Measurements from ENCODE around the gene ARHGAP44.
A peak's percentile ranks its signal among the peaks of the same experiment; 100 is the strongest.

The ARHGAP44 gene

DNA sequence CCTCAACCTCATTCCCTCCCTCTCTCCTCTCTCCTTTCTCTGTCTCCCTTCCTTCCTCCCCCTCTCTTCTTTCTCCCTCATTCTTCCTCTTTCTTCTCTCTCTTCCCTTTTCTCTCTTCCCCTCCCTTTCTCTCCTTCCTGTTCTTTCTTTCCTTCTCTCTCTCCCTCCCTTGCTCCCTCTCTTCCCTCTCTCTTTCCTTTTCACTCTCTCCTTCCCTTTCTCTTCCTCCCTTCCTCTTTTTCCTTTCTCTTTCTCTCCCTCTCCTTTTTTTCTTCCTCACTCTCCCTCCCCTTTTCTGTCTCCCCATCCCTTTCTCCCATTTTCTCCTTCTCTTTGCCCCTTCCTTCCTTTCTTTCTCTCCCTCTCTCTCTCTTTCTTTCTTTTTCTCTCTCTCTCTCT lies 236.4 kb downstream of the ARHGAP44 start:
- no peak for DNase-seq (ENCODE audit: low read depth)

DNA sequence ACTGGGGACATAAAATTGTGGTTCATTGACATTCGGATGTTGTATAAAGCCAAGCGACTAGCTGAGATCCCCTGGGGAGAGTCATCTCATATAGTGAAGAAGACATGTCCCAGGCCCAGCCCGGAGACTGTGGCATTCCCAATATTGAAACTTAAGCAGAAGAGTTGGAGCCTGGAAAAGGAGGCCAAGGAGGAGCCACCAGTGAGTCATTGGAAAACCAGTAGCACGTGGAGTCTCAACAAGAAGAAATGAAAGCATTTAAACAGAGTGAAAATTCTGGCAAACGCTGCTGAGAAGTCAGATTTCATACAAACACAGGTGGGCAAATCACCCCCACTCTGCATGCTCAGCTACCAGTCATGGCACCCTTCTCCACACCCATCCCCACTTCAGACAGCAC lies 237.9 kb downstream of the ARHGAP44 start:
- DNase-seq (ENCODE audit: low read depth), result no peak

DNA sequence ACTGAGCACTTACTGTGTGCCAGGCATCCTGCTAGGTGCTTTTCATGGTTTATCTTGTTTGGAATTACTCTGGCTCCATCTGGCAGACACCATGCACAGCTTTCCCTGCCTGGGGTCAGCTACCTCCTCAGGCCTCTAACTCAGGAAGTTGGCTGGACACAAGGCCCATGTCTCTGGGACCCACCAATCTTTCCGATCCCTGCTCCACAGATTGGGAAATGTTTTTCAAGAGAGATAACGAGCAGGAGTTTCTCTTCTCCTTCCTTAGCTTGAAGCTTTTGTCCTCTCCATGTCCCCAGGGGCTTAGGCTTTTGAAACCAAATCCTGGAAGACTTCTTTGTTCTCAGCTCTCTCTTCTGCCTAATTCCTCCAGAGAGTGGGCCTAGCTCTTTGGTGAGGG lies 240.0 kb downstream of the ARHGAP44 start:
- no peak for DNase-seq (ENCODE audit: low read depth)

DNA sequence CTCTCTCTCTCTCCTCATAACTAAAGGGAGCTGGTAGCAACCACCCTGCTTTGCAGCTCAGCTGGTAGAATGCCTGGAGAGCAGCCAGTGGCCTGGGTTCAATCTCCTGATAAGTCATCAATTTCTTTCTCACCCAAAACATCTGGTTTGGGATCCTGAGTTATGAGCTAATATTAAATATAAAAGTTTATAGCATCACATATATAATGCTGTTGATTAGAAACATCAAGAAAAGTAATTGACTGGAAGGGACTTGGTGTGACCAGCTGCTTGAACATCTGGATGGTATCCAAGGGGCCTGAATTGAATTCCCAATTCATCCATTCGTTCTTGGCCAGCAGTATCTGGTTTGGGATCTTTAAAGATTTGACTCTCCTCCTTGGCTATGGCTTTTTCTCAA lies 240.8 kb downstream of the ARHGAP44 start:
- no peak for DNase-seq (ENCODE audit: low read depth)

DNA sequence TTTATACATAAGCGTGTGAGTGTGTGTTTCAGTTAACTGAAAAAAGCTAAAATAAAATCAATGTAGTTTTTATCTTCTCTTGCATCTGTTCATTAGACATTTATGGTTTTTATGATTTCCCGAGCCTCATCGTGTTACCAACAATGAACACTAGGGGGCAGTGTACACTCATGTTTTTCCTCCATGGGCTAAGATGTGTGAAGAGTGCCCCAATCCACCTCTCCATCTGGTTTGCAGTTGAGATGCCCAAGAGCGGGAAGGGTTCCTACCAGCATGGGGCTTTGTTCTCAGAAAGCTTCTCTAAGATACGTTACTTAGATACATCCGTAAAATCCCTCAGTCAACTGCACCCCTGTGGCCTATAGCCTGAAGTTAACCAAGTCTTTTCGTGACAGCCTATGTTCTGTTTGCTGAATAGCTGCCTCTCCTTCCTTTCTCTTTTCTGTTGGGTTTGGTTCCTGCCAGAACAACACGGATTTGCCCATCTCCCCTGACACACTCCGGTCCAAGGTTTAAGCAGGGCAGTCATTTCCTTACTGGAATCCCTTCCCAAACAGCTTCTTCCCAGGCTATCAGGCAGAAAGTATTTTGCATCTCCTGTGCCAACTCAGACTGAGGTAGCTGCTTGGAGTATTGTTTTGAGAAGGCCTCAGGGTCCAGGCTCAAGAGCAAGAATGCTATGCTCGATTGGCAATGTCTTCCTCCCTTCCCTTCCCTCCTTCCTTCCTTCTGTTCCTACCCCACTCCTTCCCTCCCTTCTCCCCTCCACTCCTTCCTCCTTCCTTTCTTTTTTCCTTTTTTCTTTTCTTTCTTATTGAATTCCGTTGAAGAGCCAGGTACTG lies 241.4 kb downstream of the ARHGAP44 start:
- DNase-seq (ENCODE audit: low read depth), result peak; percentile 10

DNA sequence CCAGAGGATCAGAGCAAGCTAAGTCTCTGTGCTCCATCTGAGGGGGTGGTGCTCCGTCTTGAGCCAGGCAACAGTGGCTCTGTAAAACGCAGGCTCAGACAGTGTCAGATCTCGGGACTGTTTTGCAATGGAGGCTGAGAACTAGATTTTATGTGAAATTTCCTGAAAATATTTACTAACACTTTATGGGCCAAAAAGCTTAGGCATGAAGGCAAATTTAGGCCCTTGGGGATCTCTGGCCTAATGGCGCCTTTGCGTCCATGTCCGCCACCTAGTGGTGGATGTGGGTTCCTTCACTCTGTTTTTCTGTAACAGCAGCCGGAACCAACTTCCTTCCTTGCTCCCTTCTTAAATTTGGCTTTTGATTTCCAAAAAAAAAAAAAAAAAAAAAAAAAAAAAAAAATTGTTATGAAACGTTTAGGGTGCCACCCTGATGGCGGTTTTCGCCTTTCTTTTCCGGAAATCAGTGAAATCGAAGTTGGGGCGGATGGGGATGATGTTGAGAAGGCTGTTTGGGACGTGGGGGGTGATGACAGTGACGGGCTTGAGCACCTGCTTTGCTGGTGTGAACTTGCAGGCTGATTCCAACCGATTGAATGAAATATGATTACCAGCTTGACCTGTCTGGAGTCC lies 242.5 kb downstream of the ARHGAP44 start:
- peak; percentile 23 for DNase-seq (ENCODE audit: low read depth)

DNA sequence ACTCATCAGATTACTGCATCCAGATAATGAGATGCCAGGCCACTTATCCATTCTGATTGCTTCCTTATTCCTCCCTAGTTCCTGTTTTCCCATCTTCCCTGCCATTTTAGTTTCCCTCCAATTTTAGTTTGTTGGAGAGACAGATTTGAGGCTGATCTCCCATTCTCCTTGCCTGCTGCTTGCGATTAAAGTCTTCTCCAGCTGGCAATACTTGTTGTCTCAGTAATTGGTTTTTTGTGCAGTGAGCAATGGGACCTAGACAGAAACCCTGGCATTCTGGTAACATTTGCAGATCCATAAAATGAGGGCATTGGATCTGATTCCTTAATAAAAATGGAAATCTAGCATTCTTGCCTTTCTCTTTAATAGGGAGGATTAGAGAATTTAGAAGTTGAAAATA lies 246.1 kb downstream of the ARHGAP44 start:
- no peak for DNase-seq (ENCODE audit: low read depth)

DNA sequence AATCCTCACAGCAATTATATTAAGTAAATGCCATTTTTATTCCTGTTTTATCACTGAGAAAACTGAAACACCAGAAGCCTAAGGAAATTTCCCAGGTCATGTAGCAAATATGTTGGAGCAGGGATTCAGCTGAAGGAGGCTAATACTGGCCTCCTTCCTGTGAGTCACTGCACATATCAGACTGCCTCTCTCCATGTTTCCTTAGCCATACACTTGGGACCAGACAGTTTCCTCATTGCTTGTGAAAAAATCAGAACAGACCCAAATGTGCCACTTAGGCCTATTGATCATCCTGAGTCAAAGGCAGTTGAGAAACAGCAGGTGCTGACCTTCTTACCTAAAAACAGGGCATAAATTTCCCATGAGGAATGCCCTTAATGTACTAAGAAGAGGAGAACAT lies 247.5 kb downstream of the ARHGAP44 start:
- DNase-seq (ENCODE audit: low read depth), result no peak

DNA sequence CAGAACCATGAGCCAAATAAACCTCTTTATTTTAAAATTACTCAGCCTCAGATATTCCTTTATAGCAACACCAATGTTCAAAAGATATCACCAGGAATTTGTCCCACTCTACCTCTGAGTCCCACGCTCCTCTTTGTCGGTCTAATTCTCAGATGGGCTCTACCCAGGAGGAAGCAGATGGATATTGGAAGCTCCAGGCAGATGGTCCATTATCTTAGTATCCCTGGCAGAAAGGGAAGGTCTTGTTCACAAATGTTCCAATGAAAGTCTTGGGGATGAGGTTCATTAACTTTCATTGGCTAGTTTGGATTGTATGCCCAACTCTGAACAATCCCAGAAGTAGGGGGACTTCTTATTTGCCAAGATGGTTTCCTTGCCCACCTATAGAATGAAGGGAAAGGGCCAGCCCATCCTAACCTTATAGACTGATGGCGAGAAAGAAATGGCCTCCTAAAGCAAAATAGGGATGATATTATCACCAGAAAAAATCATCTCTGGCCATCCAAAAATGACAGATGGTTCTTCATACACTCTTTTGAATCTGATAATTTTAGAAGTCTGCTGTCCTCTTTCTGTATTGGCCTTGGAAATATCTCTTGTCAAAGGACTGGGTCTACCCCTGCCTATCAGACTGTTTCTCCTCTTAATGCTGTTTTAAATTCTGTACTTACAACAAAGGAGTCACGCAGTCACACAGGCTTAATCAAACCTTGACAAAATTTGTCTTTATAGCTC lies 249.8 kb downstream of the ARHGAP44 start:
- no peak for DNase-seq (ENCODE audit: low read depth)

Measured in stimulated activated CD8-positive, alpha-beta memory T cell treated with anti-CD3 and anti-CD28 coated beads, Interleukin-15, amount 100 ng/mL, for 1 hour (primary cell).